Osteoblast (primary cell): ENCODE measurements around the gene CHRNG. TPM values are rescaled to one million over a fixed set of nuclear protein-coding genes. Genes with fewer than 3 reads are reported as not detected.

Source experiments
- DNase-seq: peaks from one replicate; pipeline ENCODE4 v3.0.0; 2011; ENCODE audit warnings: low spot score, mixed read lengths; ENCODE audit not compliant: insufficient read length; ENCODE audit errors: missing footprints
- H2AFZ ChIP-seq: 2 replicates; pipeline ENCODE4 v1.6.0; 2011; ENCODE audit warnings: mild to moderate bottlenecking, low read length
- H3K27ac ChIP-seq: 2 replicates; pipeline ENCODE4 v1.5.1; 2011; ENCODE audit warnings: mild to moderate bottlenecking, low read depth, low read length, moderate library complexity
- H3K27me3 ChIP-seq: 2 replicates; pipeline ENCODE4 v1.6.0; 2012; ENCODE audit warnings: mild to moderate bottlenecking, control low read depth, inconsistent platforms, low read length, moderate library complexity; ENCODE audit not compliant: insufficient read depth
- H3K36me3 ChIP-seq: 2 replicates; pipeline ENCODE4 v1.5.1; 2011; ENCODE audit warnings: mild to moderate bottlenecking, low read length, control low read depth, moderate library complexity; ENCODE audit not compliant: insufficient read depth
- H3K4me1 ChIP-seq: 2 replicates; pipeline ENCODE4 v1.5.1; 2011; ENCODE audit warnings: mild to moderate bottlenecking, low read length, control low read depth, moderate library complexity; ENCODE audit not compliant: insufficient read depth
- H3K4me2 ChIP-seq: 2 replicates; pipeline ENCODE4 v1.6.0; 2011; ENCODE audit warnings: mild to moderate bottlenecking, low read length; ENCODE audit not compliant: insufficient read depth
- H3K4me3 ChIP-seq: fragments of 200-600 bp; sonication (generic); 3 replicates; pipeline ENCODE4 v1.5.1; 2012; ENCODE audit warnings: mild to moderate bottlenecking, low read length, inconsistent platforms; ENCODE audit not compliant: insufficient read depth
- H3K79me2 ChIP-seq: 2 replicates; pipeline ENCODE4 v1.6.0; 2012; ENCODE audit warnings: mild to moderate bottlenecking, low read length, control low read depth, inconsistent platforms; ENCODE audit not compliant: insufficient read depth
- H3K9me3 ChIP-seq: 2 replicates; pipeline ENCODE4 v1.5.1; 2011; ENCODE audit warnings: low read depth, low read length, control low read depth
- H4K20me1 ChIP-seq: 2 replicates; pipeline ENCODE4 v1.6.0; 2012; ENCODE audit warnings: mild to moderate bottlenecking, low read length, control low read depth; ENCODE audit not compliant: insufficient read depth
- CTCF ChIP-seq: IDR thresholded peaks from 2 replicates; pipeline ENCODE4 v1.5.1; 2011; ENCODE audit warnings: mild to moderate bottlenecking, low read depth, low read length, moderate library complexity; ENCODE audit errors: extremely low read depth
- total RNA-seq: library from RNA; depleted of rRNA; stranded (reverse); fragments of >200 nt; gene quantifications from 2 replicates; pipeline ENCODE4 v1.2.3, GENCODE V29; 2012

CHRNG gene
- total RNA-seq, 1 donor, result not detected

- no peak for TF ChIP-seq CTCF
- H3K27me3 ChIP-seq, result peaks cover 16% of the 10 kb centered on the region
- no peak overlapping the region for H2AFZ ChIP-seq
- peaks cover under 1% of the 10 kb centered on the region for H3K9me3 ChIP-seq
- DNase-seq, result peak; percentile 69
- no peak overlapping the region for H3K4me2 ChIP-seq
- no peaks in the 10 kb centered on the region for H3K4me1 ChIP-seq
- H3K27ac ChIP-seq, result no peak overlapping the region
- peaks cover 8% of the 10 kb centered on the region for H4K20me1 ChIP-seq
- H3K79me2 ChIP-seq, result no peaks in the 10 kb centered on the region
- H3K4me3 ChIP-seq, result no peak overlapping the region
- no peaks in the 10 kb centered on the region for H3K36me3 ChIP-seq
Observed at GRCh38 chr2:232541195-232541960, 1.9 kb downstream of the CHRNG start.

GRCh38 chr2:232541961-232542714 is 2.6 kb downstream of the CHRNG start:
- no peak for DNase-seq
- Histone ChIP-seq H3K27ac (no peak overlapping the region), H2AFZ (no peak overlapping the region), H3K36me3 (no peaks in the 10 kb centered on the region), H3K4me3 (no peak overlapping the region), H3K4me2 (no peak overlapping the region), H4K20me1 (peaks cover 8% of the 10 kb centered on the region), H3K4me1 (no peaks in the 10 kb centered on the region), H3K27me3 (peaks cover 16% of the 10 kb centered on the region), H3K79me2 (peaks cover 2% of the 10 kb centered on the region), H3K9me3 (no peaks in the 10 kb centered on the region)
- no peak for TF ChIP-seq CTCF

- no peaks in the 10 kb centered on the region for H3K9me3 ChIP-seq
- no peak for DNase-seq
- H4K20me1 ChIP-seq, result peaks cover 8% of the 10 kb centered on the region
- no peak overlapping the region for H3K27ac ChIP-seq
- peaks cover 12% of the 10 kb centered on the region for H3K27me3 ChIP-seq
- H3K36me3 ChIP-seq, result no peaks in the 10 kb centered on the region
- H3K4me1 ChIP-seq, result no peaks in the 10 kb centered on the region
- peaks cover 8% of the 10 kb centered on the region for H3K79me2 ChIP-seq
- H3K4me2 ChIP-seq, result no peak overlapping the region
- H2AFZ ChIP-seq, result no peak overlapping the region
- H3K4me3 ChIP-seq, result no peak overlapping the region
- TF ChIP-seq CTCF, result no peak
Observed at GRCh38 chr2:232542715-232543467, 3.4 kb downstream of the CHRNG start.
